Activated T-cell treated with anti-CD3 and anti-CD28 coated beads for 24 hours (primary cell): ENCODE data around the gene GUCY1A1.

Experiments
- DNase-seq: peaks from one replicate; pipeline ENCODE4 v3.0.0-alpha.2; 2020; ENCODE audit warnings: low read depth

GUCY1A1 gene

DNA sequence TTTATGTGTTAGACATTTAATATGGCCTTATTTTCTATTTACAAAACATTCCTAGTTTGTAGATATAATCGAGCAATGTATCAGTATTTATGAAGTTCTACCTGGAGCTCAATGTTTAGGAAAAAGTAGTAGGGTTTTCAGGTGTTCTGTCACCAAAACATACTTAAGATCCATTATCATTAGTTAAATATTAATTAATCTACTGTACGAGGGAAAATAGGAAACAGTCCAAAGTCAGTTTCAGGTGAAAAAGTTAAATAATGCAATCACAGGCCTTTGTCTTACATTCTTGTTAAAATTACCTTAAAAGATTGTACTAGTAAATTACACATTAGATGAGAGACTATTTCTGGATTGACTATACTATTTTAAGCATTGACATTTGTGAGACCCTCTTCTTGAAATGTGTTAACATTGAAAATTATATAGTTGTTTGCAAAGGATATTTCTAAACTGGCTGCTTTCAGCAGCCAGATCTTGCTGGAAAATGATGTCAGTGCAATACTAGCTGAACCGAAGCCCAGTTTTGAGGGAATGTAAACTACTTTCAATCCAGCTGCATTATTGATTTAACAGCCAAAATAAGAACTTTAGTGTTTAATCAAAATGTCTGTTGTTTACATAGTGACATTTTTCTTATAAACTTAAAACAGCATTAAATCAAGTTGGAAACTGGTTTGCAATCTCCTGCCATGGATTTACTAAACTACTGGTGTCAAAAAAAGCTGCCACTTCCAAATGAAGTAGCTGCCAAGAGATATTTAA is 111.5 kb downstream of the GUCY1A1 start:
- no peak for DNase-seq

DNA sequence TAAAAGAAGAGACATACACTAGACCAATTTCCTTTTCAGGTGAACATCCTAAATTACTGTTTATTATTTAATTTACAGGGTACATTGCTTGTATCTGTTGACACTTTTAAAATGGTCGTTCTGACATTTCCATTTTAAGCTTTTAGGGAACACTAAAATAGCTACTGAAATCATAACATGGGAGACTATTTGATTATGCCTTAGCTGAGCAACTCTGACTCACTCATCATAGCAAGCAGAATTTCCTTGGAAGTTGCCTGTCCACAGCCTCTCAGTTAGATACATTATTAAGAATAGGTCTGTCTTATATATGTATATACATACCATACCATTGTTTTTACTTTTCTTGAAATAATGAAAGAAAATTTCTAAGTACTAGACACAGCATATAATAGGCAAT is 114.1 kb downstream of the GUCY1A1 start:
- DNase-seq: no peak

DNA sequence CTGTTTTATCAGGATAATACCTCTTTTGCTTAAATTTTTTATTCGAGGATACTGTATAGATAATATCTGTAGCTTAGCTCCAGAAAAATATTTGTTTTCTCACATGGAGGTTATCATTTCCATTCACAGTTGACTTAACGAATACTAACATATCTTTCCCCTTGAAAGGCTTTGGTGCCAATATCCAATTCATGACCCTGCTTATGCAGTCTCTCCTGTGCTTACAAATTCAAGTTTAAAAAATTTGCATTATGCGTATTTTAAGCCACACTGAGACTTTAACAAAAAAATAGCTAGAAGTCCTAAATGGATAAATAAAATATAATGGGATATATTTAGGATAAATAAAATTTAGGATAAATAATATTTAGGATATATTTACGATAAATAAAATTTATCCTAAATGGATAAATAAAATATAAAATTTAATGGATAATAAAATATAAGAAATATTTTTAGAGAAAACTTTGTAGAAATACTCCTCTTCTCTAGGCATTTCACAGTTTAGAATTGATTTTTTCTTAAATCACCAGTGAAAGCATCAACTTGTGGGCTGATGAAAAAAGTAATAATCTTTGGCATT is 114.7 kb downstream of the GUCY1A1 start:
- DNase-seq: no peak
